ENCODE results near the gene CADPS2.

- TF ChIP-seq CTCF (IDR thresholded peaks at IDR 0.05) (no peak), POLR2AphosphoS5 (IDR thresholded peaks at IDR 0.05) (no peak), POLR2A (IDR thresholded peaks at IDR 0.05) (no peak)
Measured at GRCh38 chr7:122626785-122627184, 259.5 kb downstream of the CADPS2 start.
